ENCODE measurements around the gene PLEKHJ1. TPM values are rescaled to one million over a fixed set of nuclear protein-coding genes. Genes with fewer than 3 reads are reported as not detected.

The PLEKHJ1 gene
- total and polyA plus RNA-seq, 2 of the 13 experiments (the other 11 are each of a cell fraction or from before 2014, with no cell fraction given), result 70.5 to 130 TPM

GRCh38 chr19:2237051-2237868 is 1.1 kb upstream of the PLEKHJ1 start:
- H3K4me2 ChIP-seq (ENCODE audit: low read depth, low read length), result peak overlapping the region; percentile 98
- in situ Hi-C loops (cut with HindIII; ENCODE audit: extremely low pct_ligation_motif_present, low pct_unique_long_range_greater_than_20kb), result loop anchor here (10.0 kb wide), 1 partner anchor 78 kb away; no protein-coding TSS in a partner anchor
- DNase-seq (ENCODE audit: low spot score) (no peak), FAIRE-seq (no peak), ATAC-seq (no peak)
- intact Hi-C loops (cut with micrococcal nuclease; ENCODE audit: unreplicated experiment), result loop anchor here (5.0 to 10.0 kb wide), 3 partner anchors 35 to 82 kb away; partner anchors contain the start of gene AP3D1
- ChIA-PET POLR2A (interaction anchor here (0.7 to 5.8 kb wide), 6 partner anchors 15 to 157 kb away, joined by 4 to 35 read pairs (median 4); no protein-coding TSS in a partner anchor), CTCF (ENCODE audit: low intra/inter-chr PET ratio, low total read pairs) (interaction anchor here (1.2 to 2.4 kb wide), 4 partner anchors 17 to 79 kb away, joined by 4 to 17 read pairs (median 8); no protein-coding TSS in a partner anchor)
- H2AFZ ChIP-seq (ENCODE audit: low read length), result no peak overlapping the region
- peak overlapping the region; percentile 97 for H3K27ac ChIP-seq (ENCODE audit: extremely low read length, insufficient read depth, low read length)
- H3K27me3 ChIP-seq (ENCODE audit: control insufficient read depth in 1 of 2, insufficient read depth in 2 of 2, low read length in 2 of 2), result no peaks in the 10 kb centered on the region
- TSS peak; percentile 60 for BruUV-seq (replicated peaks)
- WGBS (ENCODE audit: low lambda C conversion rate), result 30% methylated on average over 38 of the region's 43 CpGs
- H3K4me3 ChIP-seq (replicated peaks in 1 of 3; ENCODE audit: insufficient read depth in 1 of 3, low read depth in 2 of 3, low read length in 3 of 3), result peak overlapping the region; percentile 54 to 83 (median 74)
- H3K79me2 ChIP-seq (ENCODE audit: insufficient read depth, low read length), result peaks cover 60% of the 10 kb centered on the region
- H3K9me3 ChIP-seq (ENCODE audit: low read length), result no peaks in the 10 kb centered on the region
- H3K9ac ChIP-seq (ENCODE audit: insufficient read depth, low read depth, low read length), result peak overlapping the region; percentile 85
- peaks cover 8 to 10% of the 10 kb centered on the region in 2 experiments; a peak in 3 of 5 replicates for H3K36me3 ChIP-seq (replicated peaks in 1 of 2; ENCODE audit: control insufficient read depth in 1 of 2, insufficient read depth in 2 of 2, low read length in 2 of 2)
- peaks cover 83% of the 10 kb centered on the region for H3K4me1 ChIP-seq (ENCODE audit: insufficient read depth, low read length)
- peaks cover 52% of the 10 kb centered on the region for H4K20me1 ChIP-seq (ENCODE audit: insufficient read depth, low read length)
- TF ChIP-seq NR0B2 (CRISPR knock-in tag; IDR thresholded peaks at IDR 0.05), result no peak
- no peak for TF ChIP-seq THAP9 (CRISPR knock-in tag; IDR thresholded peaks at IDR 0.05; ENCODE audit: borderline replicate concordance)
- no peak for TF ChIP-seq PTBP1 (IDR thresholded peaks at IDR 0.05; ENCODE audit: low read depth, low read length, poor library complexity, severe bottlenecking)
- TF ChIP-seq IKZF5 (CRISPR knock-in tag; IDR thresholded peaks at IDR 0.05), result no peak
- TF ChIP-seq ZBTB39 (CRISPR knock-in tag; IDR thresholded peaks at IDR 0.05), result no peak
- no peak for TF ChIP-seq TBP (CRISPR knock-in tag; IDR thresholded peaks at IDR 0.05)
- TF ChIP-seq ZMYM2 (CRISPR knock-in tag; IDR thresholded peaks at IDR 0.05), result peak; percentile 71
- TF ChIP-seq ZNF691 (CRISPR knock-in tag; IDR thresholded peaks at IDR 0.05; ENCODE audit: borderline replicate concordance, low read depth), result no peak
- TF ChIP-seq ZNF569 (CRISPR knock-in tag; IDR thresholded peaks at IDR 0.05; ENCODE audit: borderline replicate concordance), result no peak
